GM06990 (cell line): ENCODE results near the gene COL15A1.

Experiments
- DNase-seq: peaks from one replicate; pipeline ENCODE4 v3.0.0-alpha.2; 2011; ENCODE audit not compliant: insufficient read length; ENCODE audit errors: extremely low read depth
- H3K27me3 ChIP-seq: replicated peaks from 2 replicates; pipeline ENCODE4 v1.6.0; 2011; ENCODE audit warnings: low read length; ENCODE audit not compliant: control insufficient read depth, insufficient read depth
- H3K36me3 ChIP-seq: 2 replicates; pipeline ENCODE4 v1.5.1; 2011; ENCODE audit warnings: low read length; ENCODE audit not compliant: control insufficient read depth, insufficient read depth
- H3K4me3 ChIP-seq: replicated peaks from 2 replicates; pipeline ENCODE4 v1.5.1; 2011; ENCODE audit warnings: low read depth, mild to moderate bottlenecking, control low read depth, low read length
- CTCF ChIP-seq: IDR thresholded peaks from 2 replicates; pipeline ENCODE4 v1.5.1; 2011; ENCODE audit warnings: low read length, control low read depth, mild to moderate bottlenecking, inconsistent platforms; ENCODE audit not compliant: insufficient read depth, poor library complexity, severe bottlenecking

Gene COL15A1

GRCh38 chr9:99051406-99051805 is 107.7 kb downstream of the COL15A1 start:
- Histone ChIP-seq H3K27me3 (no peaks in the 10 kb centered on the region), H3K4me3 (no peak overlapping the region), H3K36me3 (no peaks in the 10 kb centered on the region)
- no peak for DNase-seq
- no peak for TF ChIP-seq CTCF

- H3K27me3 ChIP-seq = no peaks in the 10 kb centered on the region
- no peak overlapping the region for H3K4me3 ChIP-seq
- no peaks in the 10 kb centered on the region for H3K36me3 ChIP-seq
- DNase-seq = no peak
- TF ChIP-seq CTCF = no peak
Measured at GRCh38 chr9:99051851-99052250, 108.1 kb downstream of the COL15A1 start.

GRCh38 chr9:99052815-99053715 is 109.4 kb downstream of the COL15A1 start:
- no peak overlapping the region for H3K4me3 ChIP-seq
- DNase-seq = no peak
- H3K27me3 ChIP-seq = no peaks in the 10 kb centered on the region
- no peaks in the 10 kb centered on the region for H3K36me3 ChIP-seq
- TF ChIP-seq CTCF = no peak

- H3K36me3 ChIP-seq = no peaks in the 10 kb centered on the region
- H3K4me3 ChIP-seq = no peak overlapping the region
- TF ChIP-seq CTCF = no peak
- DNase-seq = no peak
- H3K27me3 ChIP-seq = no peaks in the 10 kb centered on the region
Measured at GRCh38 chr9:99054581-99054980, 110.9 kb downstream of the COL15A1 start.

GRCh38 chr9:99055384-99055783 is 111.7 kb downstream of the COL15A1 start:
- H3K36me3 ChIP-seq = no peaks in the 10 kb centered on the region
- DNase-seq = no peak
- H3K4me3 ChIP-seq = no peak overlapping the region
- no peak for TF ChIP-seq CTCF
- no peaks in the 10 kb centered on the region for H3K27me3 ChIP-seq
